ENCODE data around the gene DIPK1B. TPM values are rescaled to one million over a fixed set of nuclear protein-coding genes. Genes with fewer than 3 reads are reported as not detected.
"Not testable (repeated sequence)": the region's sequence is repeated elsewhere in the genome, so short reads cannot be mapped to it uniquely, and the experiment has no call there.

DIPK1B gene
- total RNA-seq, 1 donor from 2014 or later, result 2.2 TPM

GRCh38 chr9:136753371-136754058 lies 41.1 kb downstream of the DIPK1B start:
- ChIA-PET POLR2A (interaction anchor here (0.5 kb wide), 1 partner anchor 51 kb away, joined by 10 read pairs; no protein-coding TSS in a partner anchor), CTCF (no interaction called here)
- TF ChIP-seq, protein P1, sequence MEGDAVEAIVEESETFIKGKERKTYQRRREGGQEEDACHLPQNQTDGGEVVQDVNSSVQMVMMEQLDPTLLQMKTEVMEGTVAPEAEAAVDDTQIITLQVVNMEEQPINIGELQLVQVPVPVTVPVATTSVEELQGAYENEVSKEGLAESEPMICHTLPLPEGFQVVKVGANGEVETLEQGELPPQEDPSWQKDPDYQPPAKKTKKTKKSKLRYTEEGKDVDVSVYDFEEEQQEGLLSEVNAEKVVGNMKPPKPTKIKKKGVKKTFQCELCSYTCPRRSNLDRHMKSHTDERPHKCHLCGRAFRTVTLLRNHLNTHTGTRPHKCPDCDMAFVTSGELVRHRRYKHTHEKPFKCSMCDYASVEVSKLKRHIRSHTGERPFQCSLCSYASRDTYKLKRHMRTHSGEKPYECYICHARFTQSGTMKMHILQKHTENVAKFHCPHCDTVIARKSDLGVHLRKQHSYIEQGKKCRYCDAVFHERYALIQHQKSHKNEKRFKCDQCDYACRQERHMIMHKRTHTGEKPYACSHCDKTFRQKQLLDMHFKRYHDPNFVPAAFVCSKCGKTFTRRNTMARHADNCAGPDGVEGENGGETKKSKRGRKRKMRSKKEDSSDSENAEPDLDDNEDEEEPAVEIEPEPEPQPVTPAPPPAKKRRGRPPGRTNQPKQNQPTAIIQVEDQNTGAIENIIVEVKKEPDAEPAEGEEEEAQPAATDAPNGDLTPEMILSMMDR (IDR thresholded peaks at IDR 0.05), result no peak
- Mint-ChIP-seq H3K27me3 (no peaks in the 10 kb centered on the region), H3K4me1 (peaks cover 64% of the 10 kb centered on the region), H3K27ac (no peak overlapping the region), H3K9me3 (peaks cover 12% of the 10 kb centered on the region), H3K4me3 (no peak overlapping the region), H3K36me3 (ENCODE audit: low read depth) (peaks cover 10% of the 10 kb centered on the region)
- DNase-seq (no peak), ATAC-seq (ENCODE audit: low read depth) (no peak)
- intact Hi-C loops (cut with micrococcal nuclease), result no loop called here

DNA sequence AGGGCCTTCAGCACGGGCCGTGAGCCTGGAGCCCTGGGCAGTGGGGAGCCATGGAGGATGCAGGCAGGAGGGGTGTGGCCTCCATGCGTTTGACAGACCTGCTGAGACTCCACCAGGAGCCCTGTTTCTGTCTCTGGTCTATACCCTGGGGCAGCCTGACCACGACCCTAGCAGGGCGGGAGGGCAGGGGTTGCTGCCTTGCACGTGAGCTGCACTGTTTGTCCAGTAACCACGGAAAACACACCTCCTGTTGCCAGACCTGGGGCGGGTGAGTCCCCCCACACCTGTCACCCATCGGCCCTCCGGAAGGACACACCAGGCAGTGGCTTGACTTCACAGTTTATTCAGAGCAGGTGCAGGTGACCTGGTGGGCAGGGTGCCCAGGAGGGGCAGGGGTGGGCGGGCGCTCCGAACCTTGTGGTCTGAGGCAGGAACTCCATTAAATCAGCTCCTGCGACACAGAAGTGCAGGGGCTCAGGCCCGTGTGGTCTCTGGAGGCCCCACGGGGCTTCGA lies 41.7 kb downstream of the DIPK1B start:
- no peak for ATAC-seq (ENCODE audit: low read depth)
- TF ChIP-seq, protein P1 (IDR thresholded peaks at IDR 0.05), result no peak
- Mint-ChIP-seq H3K9me3 (peaks cover 12% of the 10 kb centered on the region), H3K27ac (peak overlapping the region; percentile 65), H3K36me3 (ENCODE audit: low read depth) (peaks cover 10% of the 10 kb centered on the region), H3K4me3 (no peak overlapping the region), H3K27me3 (no peaks in the 10 kb centered on the region), H3K4me1 (peaks cover 64% of the 10 kb centered on the region)
- no peak for DNase-seq
- ChIA-PET POLR2A (interaction anchor here (0.6 to 1.8 kb wide), 3 partner anchors 12 to 66 kb away, joined by 4 to 10 read pairs (median 8); no protein-coding TSS in a partner anchor), CTCF (no interaction called here)
- intact Hi-C loops (cut with micrococcal nuclease), result no loop called here

GRCh38 chr9:136754626-136755301 lies 42.4 kb downstream of the DIPK1B start:
- intact Hi-C loops (cut with micrococcal nuclease), result no loop called here
- no peak for DNase-seq
- Mint-ChIP-seq H3K4me1 (peaks cover 63% of the 10 kb centered on the region), H3K4me3 (no peak overlapping the region), H3K9me3 (peaks cover 12% of the 10 kb centered on the region), H3K27ac (peak overlapping the region; percentile 65), H3K36me3 (ENCODE audit: low read depth) (peaks cover 10% of the 10 kb centered on the region), H3K27me3 (no peaks in the 10 kb centered on the region)
- CTCF ChIA-PET, result no interaction called here
- no peak for ATAC-seq (ENCODE audit: low read depth)
- TF ChIP-seq, protein P1 (IDR thresholded peaks at IDR 0.05), result no peak
- POLR2A ChIA-PET, result interaction anchor here (0.6 to 1.8 kb wide), 3 partner anchors 11 to 65 kb away, joined by 4 to 10 read pairs (median 6); no protein-coding TSS in a partner anchor

- Mint-ChIP-seq H3K4me1 (peaks cover 61% of the 10 kb centered on the region), H3K36me3 (ENCODE audit: low read depth) (peaks cover 10% of the 10 kb centered on the region), H3K9me3 (peaks cover 12% of the 10 kb centered on the region)
- POLR2A ChIA-PET, result interaction anchor here (0.9 to 9.1 kb wide), 3 partner anchors 11 to 27 kb away, joined by 5 to 132 read pairs (median 8); no protein-coding TSS in a partner anchor
- ATAC-seq (ENCODE audit: low read depth); CTCF ChIA-PET; H3K4me3 Mint-ChIP-seq; DNase-seq; H3K27ac Mint-ChIP-seq; H3K27me3 Mint-ChIP-seq: not testable (repeated sequence)
- intact Hi-C loops (cut with micrococcal nuclease), result loop anchor here (2.0 kb wide), 1 partner anchor 27 kb away; no protein-coding TSS in a partner anchor
Observed at GRCh38 chr9:136755302-136756133, 43.1 kb downstream of the DIPK1B start.

- H3K4me3 Mint-ChIP-seq, result no peak overlapping the region
- no peak overlapping the region for H3K27ac Mint-ChIP-seq
- H3K9me3 Mint-ChIP-seq, result peaks cover 12% of the 10 kb centered on the region
- H3K27me3 Mint-ChIP-seq, result no peaks in the 10 kb centered on the region
- no peak for DNase-seq
- ChIA-PET CTCF (no interaction called here), POLR2A (interaction anchor here (2.4 to 9.1 kb wide), 2 partner anchors 10 to 28 kb away, joined by 14 to 132 read pairs; no protein-coding TSS in a partner anchor)
- TF ChIP-seq, protein P1 (IDR thresholded peaks at IDR 0.05), result no peak
- peaks cover 62% of the 10 kb centered on the region for H3K4me1 Mint-ChIP-seq
- ATAC-seq (ENCODE audit: low read depth), result no peak
- H3K36me3 Mint-ChIP-seq (ENCODE audit: low read depth), result peaks cover 10% of the 10 kb centered on the region
- intact Hi-C loops (cut with micrococcal nuclease), result loop anchor here (2.0 kb wide), 1 partner anchor 27 kb away; no protein-coding TSS in a partner anchor
Observed at GRCh38 chr9:136756134-136756438, 43.7 kb downstream of the DIPK1B start.
